K562 (cell line): Measurements from ENCODE around the gene PPL. TPM values are rescaled to one million over a fixed set of nuclear protein-coding genes. Genes with fewer than 3 reads are reported as not detected.

ENCODE experiments used
- ATAC-seq: fragments of 200-7000 bp; cut with Tn5 transposase; 3 replicates; pipeline ENCODE4 v1.9.1; 2020; ENCODE audit warnings: moderate library complexity
- BruUV-seq: library from RNA; stranded (reverse); fragments of 400-500 nt; replicated peaks from 2 replicates; lab custom pipeline; 2021; lab: Mats Ljungman, UMichigan
- CTCF ChIA-PET: fragments of 300-600 bp; formaldehyde crosslinking; extraction: SDS; loops from one replicate; lab custom pipeline; 2021; ENCODE audit warnings: low intra/inter-chr PET ratio; lab: Yijun Ruan, JAX
- POLR2A ChIA-PET: fragments of 300-600, 350-650 bp; sonication (Branson Sonifier 250); formaldehyde crosslinking; extraction: SDS; loops from one replicate; lab custom pipeline; 2021; ENCODE audit warnings: antibody characterized with exemption, inconsistent platforms; lab: Yijun Ruan, JAX
- DNase-seq, 4 experiments: peaks; one replicate each; pipeline versions ENCODE4 v3.0.0 to v3.0.0-alpha.2; 2011 to 2018; ENCODE audit warnings: low spot score in 3 of 4, mixed read lengths in 3 of 4; ENCODE audit errors: extremely low read depth in 1 of 4
- FAIRE-seq: peaks from 2 replicates; lab custom pipeline; 2011; peaks lifted over from hg19 to GRCh38; lab: Jason Lieb, UNC
- H2AFZ ChIP-seq: 2 replicates; pipeline ENCODE4 v1.6.0; 2011; ENCODE audit warnings: low read depth, low read length, control low read depth, inconsistent platforms
- H3K27ac ChIP-seq: fragments of 200-600 bp; 3 replicates; pipeline ENCODE4 v1.8.0; 2011; ENCODE audit warnings: low read depth, mild to moderate bottlenecking, control low read depth, inconsistent platforms, low read length, moderate library complexity, mixed read lengths; ENCODE audit errors: extremely low read depth
- H3K27me3 ChIP-seq, 2 experiments: fragments of 300-600 bp in 1 of 2; 2 replicates in 1 of 2; 3 replicates in 1 of 2; pipeline versions ENCODE4 v1.6.0 to v1.8.0; 2011; ENCODE audit warnings: inconsistent platforms in 2 of 2, low read length in 2 of 2, mild to moderate bottlenecking in 1 of 2, mixed read lengths in 1 of 2, moderate library complexity in 1 of 2; ENCODE audit not compliant: control insufficient read depth in 2 of 2, insufficient read depth in 2 of 2
- H3K36me3 ChIP-seq: fragments of 300-600 bp; 3 replicates; pipeline ENCODE4 v1.8.0; 2011; ENCODE audit warnings: mild to moderate bottlenecking, low read length, inconsistent platforms; ENCODE audit not compliant: control insufficient read depth, insufficient read depth
- H3K4me1 ChIP-seq, 2 experiments: fragments of 200-600 bp in 1 of 2; replicated peaks in 1 of 2; 2 replicates in 1 of 2; 3 replicates in 1 of 2; pipeline versions ENCODE4 v1.5.1 to v1.8.0; 2011; ENCODE audit warnings: inconsistent platforms in 2 of 2, low read length in 2 of 2, mild to moderate bottlenecking in 1 of 2, mixed read lengths in 1 of 2, moderate library complexity in 1 of 2; ENCODE audit not compliant: control insufficient read depth in 2 of 2, insufficient read depth in 2 of 2
- H3K4me2 ChIP-seq: 2 replicates; pipeline ENCODE4 v1.6.1; 2011; ENCODE audit warnings: low read length, control low read depth, inconsistent platforms, mixed read lengths; ENCODE audit not compliant: insufficient read depth
- H3K4me3 ChIP-seq: fragments of 200-600 bp; sonication (generic), shearing (Covaris generic); 2 replicates; pipeline ENCODE4 v1.5.1; 2016; ENCODE audit warnings: control low read depth, inconsistent platforms
- H3K79me2 ChIP-seq: fragments of 200-600 bp; 3 replicates; pipeline ENCODE4 v1.8.0; 2011; ENCODE audit warnings: low read length, inconsistent platforms; ENCODE audit not compliant: control insufficient read depth, insufficient read depth
- H3K9ac ChIP-seq, 2 experiments: 2 replicates each; pipeline versions ENCODE4 v1.6.0 to v1.6.1; 2011; ENCODE audit warnings: low read depth in 2 of 2, low read length in 2 of 2, control low read depth in 1 of 2, inconsistent platforms in 1 of 2, mild to moderate bottlenecking in 1 of 2, mixed read lengths in 1 of 2; ENCODE audit not compliant: insufficient read depth in 1 of 2
- H3K9me1 ChIP-seq: one replicate; pipeline ENCODE4 v1.6.0; 2011; ENCODE audit warnings: inconsistent platforms, mild to moderate bottlenecking, low read length, moderate library complexity; ENCODE audit not compliant: control insufficient read depth, insufficient read depth
- H3K9me3 ChIP-seq: replicated peaks from 2 replicates; pipeline ENCODE4 v1.5.1; 2011; ENCODE audit warnings: low read depth, low read length, inconsistent platforms; ENCODE audit not compliant: control insufficient read depth, insufficient read depth
- H4K20me1 ChIP-seq: replicated peaks from 2 replicates; pipeline ENCODE4 v1.6.1; 2011; ENCODE audit warnings: low read length, inconsistent platforms, mixed read lengths; ENCODE audit not compliant: control insufficient read depth, insufficient read depth
- ATF7 ChIP-seq: fragments of 450-650 bp; IDR thresholded peaks from 2 replicates; pipeline ENCODE4 v1.7.1; 2014; ENCODE audit warnings: mild to moderate bottlenecking, moderate library complexity
- CREB5 ChIP-seq: fragments of 250-450 bp; sonication (Bioruptor Pico); IDR thresholded peaks from 2 replicates; pipeline ENCODE4 v1.5.0; 2020; ENCODE audit warnings: mild to moderate bottlenecking
- GMEB1 ChIP-seq: fragments of 250-450 bp; sonication (Bioruptor Pico); IDR thresholded peaks from 2 replicates; pipeline ENCODE4 v1.4.0; 2020; ENCODE audit warnings: mild to moderate bottlenecking
- GTF2B ChIP-seq: IDR thresholded peaks from 2 replicates; pipeline ENCODE4 v1.6.1; 2011; ENCODE audit not compliant: insufficient read length; ENCODE audit errors: extremely low read depth
- HBP1 ChIP-seq: fragments of 450-650 bp; formaldehyde crosslinking; IDR thresholded peaks from 2 replicates; pipeline ENCODE4 v1.4.0; 2022; ENCODE audit warnings: missing genetic modification characterization
- HOXB6 ChIP-seq: fragments of 250-450 bp; sonication (Bioruptor Pico); IDR thresholded peaks from 2 replicates; pipeline ENCODE4 v1.5.1; 2022; ENCODE audit warnings: mild to moderate bottlenecking, borderline replicate concordance
- JUND ChIP-seq, 2 experiments: IDR thresholded peaks; 2 replicates in 1 of 2; 3 replicates in 1 of 2; pipeline ENCODE4 v1.6.1; 2011; ENCODE audit warnings: borderline replicate concordance in 2 of 2, low read depth in 2 of 2, low read length in 2 of 2, improper control_type of control experiment in 1 of 2, missing biosample characterization in 1 of 2, missing genetic modification characterization in 1 of 2, missing genetic modification reagents in 1 of 2
- PHB ChIP-seq: fragments of 250-450 bp; sonication (Bioruptor Pico); IDR thresholded peaks from 2 replicates; pipeline ENCODE4 v1.5.0; 2021
- PURB ChIP-seq: sonication (generic); formaldehyde crosslinking; IDR thresholded peaks from 2 replicates; pipeline ENCODE4 v1.9.0; 2021; ENCODE audit warnings: low read depth, mild to moderate bottlenecking, missing genetic modification reagents
- SIN3A ChIP-seq, 2 experiments: fragments of 150-350 bp in 1 of 2; IDR thresholded peaks; 2 replicates each; pipeline ENCODE4 v1.6.1; 2011 to 2016; ENCODE audit warnings: borderline replicate concordance in 2 of 2, low read depth in 2 of 2, low read length in 2 of 2, mild to moderate bottlenecking in 2 of 2, moderate library complexity in 2 of 2; ENCODE audit not compliant: control insufficient read depth in 1 of 2
- UBTF ChIP-seq, 2 experiments: IDR thresholded peaks; 2 replicates each; pipeline ENCODE4 v1.6.1; 2012; ENCODE audit warnings: improper control_type of control experiment in 2 of 2, low read depth in 2 of 2, low read length in 2 of 2, borderline replicate concordance in 1 of 2
- ZNF511 ChIP-seq: sonication (generic); formaldehyde crosslinking; IDR thresholded peaks from 2 replicates; pipeline ENCODE4 v1.8.0; 2022; ENCODE audit warnings: mild to moderate bottlenecking, missing genetic modification reagents
- WGBS: fragments of 100-300 bp; shearing (Covaris generic); methylation state at CpG from one replicate; pipeline ENCODE4 v1.1.6; 2016; ENCODE audit warnings: low coverage, mixed read lengths; ENCODE audit not compliant: insufficient coverage; ENCODE audit errors: missing lambda C conversion rate; 5-methylcytosine and 5-hydroxymethylcytosine counted together
- in situ Hi-C: fragments of 300-500 bp; cut with MboI; formaldehyde crosslinking; loops from 4 replicates; pipeline ENCODE4 v1.15.0; 2018; ENCODE audit warnings: inconsistent platforms, mixed read lengths
- intact Hi-C: fragments of 100-400 bp; cut with micrococcal nuclease; formaldehyde crosslinking; loops from 2 replicates; pipeline ENCODE4 v1.14.2; 2022
- polyA plus RNA-seq, 8 experiments: library from polyadenylated mRNA; depleted of rRNA in 4 of 8; stranded (reverse) in 5 of 8; unstranded in 3 of 8; fragments of >200 nt; fragmentation: Nextera tagmentation in 2 of 8; fragmentation: Illumina TruSeq in 1 of 8; extraction: Ambion mirVana in 2 of 8; extraction: Trizol in 1 of 8; gene quantifications; 2 replicates each; pipeline versions ENCODE4 v1.2.1 to v1.2.3, GENCODE V29; 2011 to 2014; ENCODE audit warnings: inconsistent platforms in 1 of 8, missing spikeins in 1 of 8
- total RNA-seq, 7 experiments: library from RNA; depleted of rRNA in 6 of 7; stranded (reverse); fragments of >200 nt in 6 of 7; fragmentation: Illumina TruSeq in 2 of 7; extraction: Trizol in 2 of 7; gene quantifications; 2 replicates each; pipeline versions ENCODE4 v1.2.1 to v1.2.3, GENCODE V29; 2011 to 2021; ENCODE audit warnings: low replicate concordance in 1 of 7

PPL gene
- total and polyA plus RNA-seq, 9 of the 15 experiments (the other 6 are each of a cell fraction or from before 2014, with no cell fraction given), result 0.01 to 0.15 (median 0.07) TPM; not detected in 3

- Histone ChIP-seq H3K27me3 (no peaks in the 10 kb centered on the region), H4K20me1 (peaks cover 29% of the 10 kb centered on the region), H3K4me2 (no peak overlapping the region), H3K27ac (no peak overlapping the region), H3K9me3 (no peaks in the 10 kb centered on the region), H2AFZ (no peak overlapping the region), H3K4me3 (no peak overlapping the region), H3K79me2 (peaks cover 22% of the 10 kb centered on the region), H3K4me1 (no peaks in the 10 kb centered on the region), H3K9ac (no peak overlapping the region), H3K9me1 (peaks cover 5% of the 10 kb centered on the region), H3K36me3 (peaks cover 84% of the 10 kb centered on the region)
- BruUV-seq, result no TSS peak
- TF ChIP-seq ATF7 (no peak), UBTF (IDR thresholded peaks at IDR 0.05; ENCODE audit: borderline replicate concordance in 1 of 2, low read depth in 2 of 2, low read length in 2 of 2) (no peak), CREB5 (CRISPR knock-in tag) (no peak), JUND (IDR thresholded peaks at IDR 0.05; ENCODE audit: borderline replicate concordance, low read depth, low read length) (no peak), JUND (tag; IDR thresholded peaks at IDR 0.05; ENCODE audit: borderline replicate concordance, low read depth, low read length) (no peak), ZNF511 (CRISPR knock-in tag) (no peak), SIN3A (IDR thresholded peaks at IDR 0.05; ENCODE audit: borderline replicate concordance in 2 of 2, control insufficient read depth in 1 of 2, low read depth in 2 of 2, low read length in 2 of 2) (no peak), HOXB6 (CRISPR knock-in tag) (no peak), PHB (CRISPR knock-in tag) (no peak), GMEB1 (no peak), HBP1 (CRISPR knock-in tag) (no peak), PURB (CRISPR knock-in tag) (no peak), GTF2B (no peak)
- ATAC-seq (no peak), DNase-seq (no peak), FAIRE-seq (no peak)
- intact Hi-C loops (no loop called here), in situ Hi-C loops (no loop called here)
- ChIA-PET CTCF (no interaction called here), POLR2A (interaction anchor here (1.0 to 2.3 kb wide), 2 partner anchors 9 to 10 kb away, joined by 4 to 7 read pairs; no protein-coding TSS in a partner anchor)
- 93% methylated on average over 20 of the region's 21 CpGs for WGBS
These were observed 66.7 kb downstream of the PPL start for GRCh38 chr16:4870138-4870671.
